SW480 (cell line): ENCODE data around the gene PTGR2.
"Not testable (repeated sequence)": the region's sequence is repeated elsewhere in the genome, so short reads cannot be mapped to it uniquely, and the experiment has no call there.

Experiments
- DNase-seq: peaks from one replicate; pipeline ENCODE4 v3.0.0-alpha.2; 2016; ENCODE audit warnings: low spot score

Gene PTGR2

DNA sequence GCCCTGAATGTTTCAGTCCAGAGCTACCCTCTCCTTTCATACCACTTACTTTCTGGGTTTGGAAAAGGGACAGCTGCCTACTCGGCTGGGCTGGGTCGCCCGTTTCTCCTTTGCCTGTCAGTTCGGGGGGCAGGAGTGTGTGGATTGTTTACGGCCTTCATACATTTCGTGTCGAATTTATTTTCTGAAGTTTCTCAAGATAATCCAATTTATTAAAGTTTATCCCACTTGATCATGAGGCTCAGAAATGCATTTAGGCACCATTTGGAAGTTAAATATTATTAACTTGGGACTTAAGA lies 35.6 kb downstream of the PTGR2 start:
- DNase-seq, result no peak

- no peak for DNase-seq
Measured at GRCh38 chr14:73887694-73888459, 36.2 kb downstream of the PTGR2 start.

DNA sequence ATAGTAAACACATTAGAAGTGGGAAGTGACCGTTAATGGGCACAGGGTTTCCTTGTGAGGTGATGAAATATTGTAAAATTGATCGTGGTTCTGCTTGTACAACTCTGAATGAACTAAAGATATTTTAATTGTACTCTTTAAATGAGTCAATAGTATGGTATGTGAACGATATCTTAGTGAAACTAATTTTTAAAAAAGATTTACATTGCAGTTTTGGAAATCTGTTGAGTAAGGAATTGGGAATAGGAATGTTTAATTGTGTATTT lies 36.8 kb downstream of the PTGR2 start:
- DNase-seq, result no peak

DNA sequence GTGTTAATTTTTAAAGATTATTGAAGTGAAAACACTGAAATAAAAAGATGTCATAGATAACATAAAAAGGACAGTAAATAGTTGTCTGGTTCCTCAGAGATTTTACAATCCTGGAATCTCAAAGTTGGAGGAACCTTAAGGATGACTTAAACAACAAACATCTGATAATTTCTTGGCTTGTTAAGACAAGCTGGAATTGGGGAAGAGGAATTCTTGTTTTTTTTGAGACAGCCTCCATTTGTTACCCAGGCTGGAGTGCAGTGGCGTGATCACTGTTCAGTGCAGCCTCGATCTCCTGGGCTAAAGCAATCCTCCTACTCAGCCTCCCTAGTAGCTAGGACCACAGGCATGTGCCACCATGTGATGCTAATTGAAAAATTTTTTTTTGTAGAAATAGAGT lies 37.3 kb downstream of the PTGR2 start:
- DNase-seq, result no peak

DNA sequence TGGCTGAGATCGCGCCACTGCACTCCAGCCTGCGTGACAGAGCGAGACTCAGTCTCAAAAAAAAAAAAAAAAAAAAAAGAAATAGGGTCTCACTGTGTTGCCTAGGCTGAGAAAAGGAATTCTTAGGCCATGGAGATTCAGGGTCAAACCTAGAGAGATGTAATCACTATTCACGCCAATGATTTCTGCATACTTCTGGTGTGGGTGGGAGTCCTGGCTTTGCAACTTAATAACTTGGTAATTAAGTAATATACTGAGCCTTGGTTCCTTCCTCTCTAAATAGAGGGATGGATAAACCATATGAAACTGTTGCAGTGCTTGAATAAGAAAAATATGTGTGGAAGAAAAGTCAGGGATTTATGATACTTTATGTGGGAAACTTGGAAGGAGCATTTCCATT lies 37.7 kb downstream of the PTGR2 start:
- no peak for DNase-seq

DNA sequence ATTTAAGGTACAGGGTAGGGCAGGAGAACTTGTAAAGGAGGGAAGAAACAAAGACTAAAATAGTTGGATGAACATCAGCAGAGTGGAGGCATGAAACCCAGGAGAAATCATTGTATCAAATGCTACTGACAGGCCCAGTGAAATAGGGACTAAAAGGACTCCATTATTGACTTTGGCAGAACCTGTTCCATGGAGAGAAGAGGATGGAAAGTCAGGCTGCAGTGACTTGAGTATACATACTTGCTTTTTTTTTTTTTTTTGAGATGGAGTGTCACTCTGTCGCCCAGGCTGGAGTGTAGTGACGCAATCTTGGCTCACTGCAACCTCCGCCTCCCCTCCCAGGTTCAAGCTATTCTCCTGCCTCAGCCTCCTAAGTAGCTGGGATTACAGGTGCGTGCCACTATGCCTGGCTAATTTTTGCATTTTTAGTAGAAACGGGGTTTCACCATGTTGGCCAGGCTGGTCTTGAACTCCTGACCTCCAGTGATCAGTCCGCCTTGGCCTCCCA lies 42.6 kb downstream of the PTGR2 start:
- not testable (repeated sequence) for DNase-seq

DNA sequence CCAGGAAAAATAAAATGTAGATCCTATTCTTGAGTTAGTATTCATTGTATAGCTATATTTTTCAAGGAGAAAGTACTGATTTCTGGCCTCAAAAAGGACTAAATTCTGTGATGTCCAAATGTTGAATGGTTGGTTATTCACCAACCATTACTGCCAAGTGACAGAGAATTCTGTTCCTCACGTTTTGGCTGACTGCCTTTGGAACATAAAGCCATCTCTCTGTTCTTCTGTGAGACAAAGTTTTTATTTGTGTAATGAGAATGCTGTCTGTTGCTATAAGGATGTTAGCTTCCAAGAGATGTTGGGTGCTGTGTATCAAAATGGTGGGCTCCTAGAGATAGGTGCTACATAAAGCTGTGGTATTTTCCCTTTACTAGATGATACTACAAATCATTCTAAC lies 44.3 kb downstream of the PTGR2 start:
- DNase-seq, result no peak

DNA sequence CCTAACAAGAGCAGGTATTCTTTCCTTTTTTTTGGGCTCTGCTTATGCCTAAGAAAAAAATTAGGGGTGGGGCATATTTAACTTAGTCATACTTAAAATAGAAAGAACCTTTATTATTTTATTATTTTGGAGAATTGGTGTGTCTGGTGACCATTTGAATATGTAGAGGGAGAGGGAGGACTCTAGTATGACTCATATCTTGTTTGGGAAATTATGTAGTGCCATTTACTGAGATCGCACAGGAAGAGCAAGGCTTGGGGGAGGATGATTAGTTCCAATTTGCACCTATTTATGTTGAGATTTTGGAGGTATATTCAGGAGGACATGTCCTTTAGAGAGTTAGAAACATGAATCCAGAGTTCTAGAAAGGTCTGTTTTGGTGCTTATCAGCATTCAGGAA lies 44.9 kb downstream of the PTGR2 start:
- DNase-seq, result no peak

DNA sequence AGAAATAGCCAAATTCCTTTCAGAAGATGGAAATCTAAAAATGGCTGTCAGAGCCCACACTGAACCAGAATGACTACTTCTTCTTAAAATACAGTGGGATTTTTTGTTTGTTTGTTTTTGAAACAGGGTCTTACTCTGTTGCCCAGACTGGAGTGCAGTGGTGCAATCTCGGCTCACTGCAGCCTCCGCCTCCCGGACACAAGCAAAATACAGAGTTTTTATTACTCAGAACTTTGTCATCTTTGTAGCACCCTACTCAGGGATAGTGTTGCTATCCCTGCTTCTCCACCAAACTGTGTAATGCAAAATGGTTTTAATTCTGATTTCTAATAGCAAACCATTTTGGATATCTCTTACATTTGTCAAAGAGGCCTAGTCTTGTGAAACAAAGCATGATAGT lies 51.4 kb downstream of the PTGR2 start:
- no peak for DNase-seq

- DNase-seq, result no peak
Measured at GRCh38 chr14:73909681-73910080, 58.0 kb downstream of the PTGR2 start.

- no peak for DNase-seq
Measured at GRCh38 chr14:73913256-73913655, 61.6 kb downstream of the PTGR2 start.

GRCh38 chr14:73916324-73916723 lies 64.7 kb downstream of the PTGR2 start:
- DNase-seq, result no peak

DNA sequence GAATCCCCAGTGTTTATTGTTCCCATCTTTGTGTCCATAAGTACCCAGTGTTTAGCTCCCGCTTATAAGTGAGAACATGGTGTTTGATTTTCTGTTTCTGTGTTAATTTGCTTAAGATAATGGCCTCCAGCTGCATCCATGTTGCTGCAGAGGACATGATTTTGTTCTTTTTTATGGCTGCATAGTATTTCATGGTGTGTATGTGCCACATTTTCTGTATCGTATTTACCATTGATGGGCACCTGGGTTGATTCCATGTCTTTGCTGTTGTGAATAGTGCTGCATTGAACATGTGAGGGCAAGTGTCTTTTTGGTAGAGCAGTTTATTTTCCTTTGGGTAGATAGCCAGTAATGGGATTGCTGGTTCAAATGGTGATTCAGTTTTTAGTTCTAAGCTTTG lies 67.8 kb downstream of the PTGR2 start:
- not testable (repeated sequence) for DNase-seq

GRCh38 chr14:73924337-73924736 lies 72.7 kb downstream of the PTGR2 start:
- no peak for DNase-seq
